ENCODE results near the gene DTX3.

Gene DTX3

GRCh38 chr12:57626111-57626920 is 21.7 kb downstream of the DTX3 start:
- no peak for TF ChIP-seq CTCF (IDR thresholded peaks at IDR 0.05)

GRCh38 chr12:57626921-57627445 is 22.4 kb downstream of the DTX3 start:
- no peak for TF ChIP-seq CTCF (IDR thresholded peaks at IDR 0.05)

- TF ChIP-seq CTCF (IDR thresholded peaks at IDR 0.05) = no peak
Observed at GRCh38 chr12:57627501-57628279, 23.1 kb downstream of the DTX3 start.

- TF ChIP-seq CTCF (IDR thresholded peaks at IDR 0.05) = no peak
Observed at GRCh38 chr12:57628280-57629191, 23.9 kb downstream of the DTX3 start.

GRCh38 chr12:57629897-57630471 is 25.4 kb downstream of the DTX3 start:
- TF ChIP-seq CTCF (IDR thresholded peaks at IDR 0.05) = no peak

GRCh38 chr12:57630891-57631433 is 26.3 kb downstream of the DTX3 start:
- TF ChIP-seq CTCF (IDR thresholded peaks at IDR 0.05) = no peak

Data from LNCAP (cell line).